Astrocyte (in vitro differentiated cells and primary cell): ENCODE measurements around the gene ALLC.

Experiments
- EZH2 ChIP-seq: IDR thresholded peaks from 2 replicates; pipeline ENCODE4 v1.6.1; 2012; ENCODE audit warnings: mild to moderate bottlenecking, low read length, inconsistent platforms; ENCODE audit not compliant: insufficient read depth
- TF ChIP-seq, protein P1 (sequence below): IDR thresholded peaks from 2 replicates; pipeline ENCODE4 v1.5.1; 2011; ENCODE audit warnings: low read depth, mild to moderate bottlenecking, inconsistent platforms, low read length, moderate library complexity; ENCODE audit not compliant: insufficient read depth

DNA sequence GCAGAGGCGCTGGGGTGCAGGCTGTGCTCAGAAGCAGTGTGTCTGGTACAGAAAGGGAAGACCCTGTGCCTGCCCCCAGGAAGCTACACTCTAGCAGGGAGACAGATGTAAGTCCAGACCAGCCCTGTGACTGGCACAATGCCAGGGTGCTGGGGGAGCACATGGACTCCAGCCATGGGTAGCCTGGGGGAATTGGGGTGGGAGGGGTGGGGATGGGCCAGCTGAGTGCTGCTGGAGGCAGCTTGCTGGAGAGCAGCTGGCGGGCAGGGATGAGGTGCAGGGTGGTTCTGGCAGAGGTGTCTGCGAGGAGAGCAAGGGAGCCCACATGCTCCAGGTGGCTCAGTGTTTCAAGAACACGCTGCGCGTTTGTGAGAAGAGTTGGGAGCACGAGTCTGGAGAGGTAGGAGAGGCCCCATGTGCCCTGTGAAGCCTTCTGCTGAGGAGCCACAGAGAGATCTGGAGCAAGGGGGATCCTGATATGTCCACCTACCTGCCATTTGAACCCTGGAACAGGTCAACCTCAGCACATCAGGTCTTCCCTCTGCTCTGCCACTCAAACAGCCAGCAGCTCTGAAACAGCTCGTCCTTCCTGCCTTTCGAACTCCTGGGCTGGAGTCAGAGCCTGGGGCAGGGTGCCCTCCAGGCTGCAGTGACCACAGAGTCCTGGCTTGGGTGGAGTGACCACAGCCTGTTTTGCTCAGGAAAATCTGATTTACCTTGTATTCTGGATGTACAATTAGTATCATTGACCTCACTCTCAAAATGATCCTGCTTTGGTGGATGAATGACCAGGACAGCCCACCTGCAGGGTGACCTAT lies 15.1 kb downstream of the ALLC start:
- TF ChIP-seq, protein P1, sequence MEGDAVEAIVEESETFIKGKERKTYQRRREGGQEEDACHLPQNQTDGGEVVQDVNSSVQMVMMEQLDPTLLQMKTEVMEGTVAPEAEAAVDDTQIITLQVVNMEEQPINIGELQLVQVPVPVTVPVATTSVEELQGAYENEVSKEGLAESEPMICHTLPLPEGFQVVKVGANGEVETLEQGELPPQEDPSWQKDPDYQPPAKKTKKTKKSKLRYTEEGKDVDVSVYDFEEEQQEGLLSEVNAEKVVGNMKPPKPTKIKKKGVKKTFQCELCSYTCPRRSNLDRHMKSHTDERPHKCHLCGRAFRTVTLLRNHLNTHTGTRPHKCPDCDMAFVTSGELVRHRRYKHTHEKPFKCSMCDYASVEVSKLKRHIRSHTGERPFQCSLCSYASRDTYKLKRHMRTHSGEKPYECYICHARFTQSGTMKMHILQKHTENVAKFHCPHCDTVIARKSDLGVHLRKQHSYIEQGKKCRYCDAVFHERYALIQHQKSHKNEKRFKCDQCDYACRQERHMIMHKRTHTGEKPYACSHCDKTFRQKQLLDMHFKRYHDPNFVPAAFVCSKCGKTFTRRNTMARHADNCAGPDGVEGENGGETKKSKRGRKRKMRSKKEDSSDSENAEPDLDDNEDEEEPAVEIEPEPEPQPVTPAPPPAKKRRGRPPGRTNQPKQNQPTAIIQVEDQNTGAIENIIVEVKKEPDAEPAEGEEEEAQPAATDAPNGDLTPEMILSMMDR: no peak
- TF ChIP-seq EZH2: no peak
